ENCODE data around the gene SIAH1.

- no peak for TF ChIP-seq CTCF (conservative IDR thresholded peaks at IDR 0.05; ENCODE audit: low read depth, low read length)
- TF ChIP-seq EZH2 (IDR thresholded peaks at IDR 0.05; ENCODE audit: borderline replicate concordance, low read depth, low read length, poor library complexity, severe bottlenecking) = no peak
Observed at GRCh38 chr16:48426244-48427141, 41.3 kb upstream of the SIAH1 start.

Data from A673 (cell line).